T-helper 2 cell treated with Interferon-gamma antibody and Interleukin-4, amounts not matched to agents 100 ng/mL and 5 ng/mL, for 36 hours (primary cell): ENCODE measurements around the gene HOXD9. TPM values are rescaled to one million over a fixed set of nuclear protein-coding genes. Genes with fewer than 3 reads are reported as not detected.

Experiments
- intact Hi-C: fragments of 100-400 bp; cut with micrococcal nuclease; formaldehyde crosslinking; loops from one replicate; pipeline ENCODE4 v1.15.1; 2023
- total RNA-seq: library from RNA; stranded (reverse); gene quantifications from 2 replicates; pipeline ENCODE4 v1.2.3, GENCODE V29; 2022

Gene HOXD9
- total RNA-seq, 1 donor from 2014 or later, result not detected

DNA sequence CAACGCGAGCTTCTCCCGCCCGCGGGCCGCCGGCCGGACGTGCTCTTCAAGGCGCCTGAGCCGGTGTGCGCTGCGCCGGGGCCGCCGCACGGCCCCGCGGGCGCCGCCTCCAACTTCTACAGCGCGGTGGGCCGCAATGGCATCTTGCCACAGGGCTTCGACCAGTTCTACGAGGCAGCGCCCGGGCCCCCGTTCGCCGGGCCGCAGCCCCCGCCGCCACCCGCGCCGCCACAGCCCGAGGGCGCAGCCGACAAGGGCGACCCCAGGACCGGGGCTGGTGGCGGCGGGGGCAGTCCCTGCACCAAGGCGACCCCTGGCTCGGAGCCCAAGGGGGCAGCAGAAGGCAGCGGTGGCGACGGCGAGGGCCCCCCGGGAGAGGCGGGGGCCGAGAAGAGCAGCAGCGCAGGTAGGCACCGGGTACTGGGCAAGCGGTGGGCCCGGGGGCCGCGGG lies 14.8 kb upstream of the HOXD9 start:
- intact Hi-C loops, result loop anchor here (2.0 kb wide), 1 partner anchor 13 kb away; no protein-coding TSS in a partner anchor

DNA sequence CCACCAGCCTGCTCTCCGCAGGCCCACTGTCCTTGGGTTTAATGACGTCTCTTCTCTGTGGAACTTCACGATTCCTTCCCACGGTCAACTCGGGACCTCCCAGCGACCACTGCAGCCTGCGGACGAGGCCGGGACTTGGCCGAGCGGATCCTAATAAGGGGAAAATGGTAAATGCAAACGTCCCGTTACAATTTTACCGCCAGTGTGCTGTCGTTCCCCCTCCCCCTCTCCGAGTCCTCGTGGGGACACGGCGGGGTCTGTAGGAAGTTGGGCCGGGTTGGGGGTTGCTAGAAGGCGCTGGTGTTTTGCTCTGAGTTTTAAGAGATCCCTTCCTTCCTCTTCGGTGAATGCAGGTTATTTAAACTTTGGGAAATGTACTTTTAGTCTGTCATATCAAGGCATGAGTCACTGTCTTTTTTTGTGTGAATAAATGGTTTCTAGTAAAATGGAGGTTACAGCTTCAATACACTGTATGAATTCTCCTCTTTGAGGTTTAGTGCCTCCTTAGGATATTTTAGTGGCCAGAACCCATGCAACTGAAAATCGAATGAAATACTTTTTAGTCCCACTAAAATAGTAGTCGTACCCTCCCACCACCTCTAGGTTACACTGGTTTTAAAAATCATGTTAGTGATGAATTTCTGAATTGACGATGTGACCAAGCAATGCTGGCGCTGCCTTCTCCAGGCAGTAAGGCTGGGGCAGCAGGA lies 13.2 kb upstream of the HOXD9 start:
- intact Hi-C loops, result loop anchor here (2.0 kb wide), 1 partner anchor 15 kb away; no protein-coding TSS in a partner anchor

DNA sequence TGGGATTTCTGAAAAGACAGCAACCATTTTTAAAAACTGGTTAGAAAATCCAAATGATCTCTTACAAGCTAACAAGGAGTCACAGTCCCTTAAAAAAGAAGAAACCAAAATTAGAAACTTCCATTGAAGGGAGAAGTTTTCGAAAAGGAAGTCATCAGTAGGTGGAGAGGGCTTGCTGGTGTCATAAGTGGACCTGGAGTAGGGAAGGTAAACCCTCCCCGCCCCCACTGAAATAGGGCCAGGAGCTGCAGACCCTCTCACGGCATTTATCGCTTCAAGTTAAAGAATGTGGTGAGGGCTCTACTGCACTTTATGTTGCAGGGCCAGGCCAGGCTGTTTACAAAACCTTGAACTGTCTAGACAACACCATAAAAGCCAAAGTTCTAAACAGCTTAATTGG lies 12.6 kb upstream of the HOXD9 start:
- intact Hi-C loops, result loop anchor here (2.0 to 5.0 kb wide), 4 partner anchors 15 to 33 kb away; no protein-coding TSS in a partner anchor

DNA sequence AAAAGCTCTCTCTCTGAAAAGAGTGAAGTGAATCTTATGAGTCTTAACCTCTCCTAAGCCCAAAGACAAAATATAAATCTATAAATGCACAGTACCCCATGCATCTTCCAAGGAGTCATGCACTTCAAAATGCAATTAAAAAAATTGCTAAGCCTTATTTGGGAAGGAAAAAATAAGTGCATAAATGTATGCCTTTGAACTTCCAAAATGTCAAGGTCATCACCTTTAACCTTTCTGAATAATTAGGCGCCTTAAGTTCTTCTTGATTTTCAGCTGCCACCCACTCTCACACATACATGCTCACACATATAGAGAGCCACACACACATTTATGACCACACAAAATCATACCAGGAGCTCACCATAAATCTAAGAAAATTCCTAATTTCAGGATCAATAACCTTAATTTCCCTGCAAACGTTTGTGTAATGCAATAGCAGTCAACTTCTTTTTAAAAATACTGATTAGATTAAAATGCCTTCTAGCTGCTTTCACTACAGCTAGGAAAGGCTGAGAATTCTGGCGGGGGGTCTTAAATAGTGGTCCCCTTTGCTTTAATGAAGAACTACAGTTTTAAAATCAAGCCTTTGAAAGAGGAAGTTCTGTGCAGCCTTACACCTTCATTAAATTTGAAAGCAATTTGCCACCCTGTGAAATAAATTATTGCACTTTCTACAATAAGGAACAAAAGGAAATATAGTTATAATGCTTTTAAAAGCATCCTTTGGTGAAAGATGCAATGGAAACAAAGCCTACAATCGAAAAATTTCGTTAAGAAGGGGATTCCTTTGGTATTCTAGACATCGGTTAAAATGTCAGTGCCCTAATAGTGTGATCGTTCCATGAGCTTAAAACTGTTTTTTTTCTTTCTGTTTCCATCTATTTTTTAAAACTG lies 11.9 kb upstream of the HOXD9 start:
- intact Hi-C loops, result loop anchor here (2.0 to 5.0 kb wide), 3 partner anchors 20 to 33 kb away; no protein-coding TSS in a partner anchor

GRCh38 chr2:176111309-176111663 lies 11.2 kb upstream of the HOXD9 start:
- intact Hi-C loops, result loop anchor here (2.0 to 5.0 kb wide), 3 partner anchors 20 to 34 kb away; no protein-coding TSS in a partner anchor

GRCh38 chr2:176111846-176112374 lies 10.6 kb upstream of the HOXD9 start:
- intact Hi-C loops, result loop anchor here (2.0 to 5.0 kb wide), 3 partner anchors 19 to 35 kb away; no protein-coding TSS in a partner anchor

DNA sequence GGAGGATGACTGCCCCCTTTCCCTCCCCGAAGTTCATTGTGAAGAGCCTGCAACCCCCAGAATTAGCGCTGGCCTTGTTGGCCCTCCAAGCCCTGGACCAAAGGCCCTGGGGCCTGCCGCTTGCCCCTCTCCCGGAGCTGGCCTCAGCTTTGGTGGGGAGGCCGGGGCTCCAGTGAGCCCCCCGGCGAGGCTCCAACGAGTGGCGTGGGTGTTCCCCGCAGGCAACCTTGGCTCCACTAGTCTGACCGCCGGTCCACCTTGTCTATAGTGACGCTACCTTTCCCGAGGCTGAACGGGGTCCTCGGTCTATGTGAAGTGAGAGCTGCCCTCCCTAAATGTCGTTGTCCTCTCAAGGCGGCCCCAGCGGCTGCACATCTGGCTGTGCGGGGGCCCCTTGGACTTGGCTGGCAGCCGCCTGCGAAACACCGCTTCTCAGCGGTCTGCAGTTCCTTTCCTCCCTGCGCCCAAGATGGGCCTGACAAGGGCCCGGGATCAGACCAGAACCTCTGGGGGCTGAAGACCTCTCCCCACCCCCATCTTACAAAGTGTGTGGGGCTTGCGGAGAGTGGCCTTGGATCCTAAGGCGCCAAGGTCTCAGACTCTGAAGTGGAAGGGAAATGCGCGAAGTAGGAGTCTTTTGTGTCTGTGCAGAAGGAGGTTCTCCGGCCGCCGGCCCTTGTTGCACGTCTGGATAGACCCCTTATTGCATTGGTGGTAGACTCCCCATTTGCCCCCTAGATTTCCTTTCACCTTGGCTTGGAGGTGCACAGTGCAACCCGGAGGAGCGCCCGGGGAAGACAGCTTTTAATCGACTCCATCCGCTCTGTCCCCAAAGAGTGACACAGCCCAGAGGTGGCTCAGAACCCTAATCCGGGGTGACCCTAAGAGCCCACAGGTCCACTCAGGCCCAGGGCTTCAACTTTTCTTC lies 9.9 kb upstream of the HOXD9 start:
- intact Hi-C loops, result loop anchor here (5.0 kb wide), 1 partner anchor 35 kb away; no protein-coding TSS in a partner anchor

- intact Hi-C loops, result loop anchor here (5.0 kb wide), 1 partner anchor 37 kb away; no protein-coding TSS in a partner anchor
Observed at GRCh38 chr2:176114120-176114929, 8.2 kb upstream of the HOXD9 start.

- intact Hi-C loops, result loop anchor here (5.0 kb wide), 1 partner anchor 38 kb away; no protein-coding TSS in a partner anchor
Observed at GRCh38 chr2:176114930-176115625, 7.4 kb upstream of the HOXD9 start.

- intact Hi-C loops, result no loop called here
Observed at GRCh38 chr2:176115883-176116813, 6.4 kb upstream of the HOXD9 start, which contains the start of gene HOXD10. HOXD10 (plus strand) TSS chr2:176116778; CDS start chr2:176116834, 56 bp downstream.

DNA sequence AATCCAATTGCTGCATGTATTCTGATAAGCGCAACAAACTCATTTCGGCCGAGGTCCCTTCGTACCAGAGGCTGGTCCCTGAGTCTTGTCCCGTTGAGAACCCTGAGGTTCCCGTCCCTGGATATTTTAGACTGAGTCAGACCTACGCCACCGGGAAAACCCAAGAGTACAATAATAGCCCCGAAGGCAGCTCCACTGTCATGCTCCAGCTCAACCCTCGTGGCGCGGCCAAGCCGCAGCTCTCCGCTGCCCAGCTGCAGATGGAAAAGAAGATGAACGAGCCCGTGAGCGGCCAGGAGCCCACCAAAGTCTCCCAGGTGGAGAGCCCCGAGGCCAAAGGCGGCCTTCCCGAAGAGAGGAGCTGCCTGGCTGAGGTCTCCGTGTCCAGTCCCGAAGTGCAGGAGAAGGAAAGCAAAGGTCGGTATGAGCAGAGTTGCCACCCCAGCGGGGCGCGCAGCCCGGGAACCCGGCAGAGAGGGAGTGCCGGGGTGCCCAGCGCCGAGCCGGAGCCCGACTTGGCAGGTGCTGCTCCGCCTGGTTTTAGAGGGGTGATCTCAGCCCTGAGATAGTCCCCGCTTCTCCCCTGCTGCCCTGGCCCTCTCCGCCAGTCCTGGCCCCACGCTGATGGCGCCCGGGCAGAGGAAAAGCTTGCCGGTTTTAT lies 5.2 kb upstream of the HOXD9 start:
- intact Hi-C loops, result no loop called here

DNA sequence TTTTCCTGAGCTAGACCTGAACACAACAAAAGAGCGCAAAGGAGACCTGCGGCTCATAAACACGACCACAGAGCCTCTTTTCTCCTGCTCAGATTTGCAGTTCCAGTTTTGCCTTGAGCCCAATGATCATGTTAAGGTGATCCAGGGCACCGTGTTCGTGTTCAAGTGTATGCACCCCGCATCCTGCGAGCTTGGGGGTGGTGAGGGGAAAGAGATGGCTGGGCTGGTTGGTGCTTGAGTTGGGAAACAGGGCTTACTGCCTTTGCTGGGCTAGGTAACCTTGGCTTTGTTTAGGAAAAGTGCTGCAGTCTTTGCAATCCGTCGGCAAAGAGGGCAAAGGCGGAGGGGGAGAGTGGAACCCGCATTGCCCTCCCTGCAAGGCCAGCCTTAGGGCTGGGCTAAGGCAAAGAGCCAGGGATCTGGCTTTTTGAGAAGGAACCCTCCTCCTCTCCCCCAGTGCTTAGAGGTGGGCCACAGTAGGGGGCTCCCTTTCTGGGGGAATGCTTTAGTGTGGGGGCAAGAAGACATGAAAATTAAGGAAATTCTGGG lies 4.6 kb upstream of the HOXD9 start:
- intact Hi-C loops, result no loop called here

DNA sequence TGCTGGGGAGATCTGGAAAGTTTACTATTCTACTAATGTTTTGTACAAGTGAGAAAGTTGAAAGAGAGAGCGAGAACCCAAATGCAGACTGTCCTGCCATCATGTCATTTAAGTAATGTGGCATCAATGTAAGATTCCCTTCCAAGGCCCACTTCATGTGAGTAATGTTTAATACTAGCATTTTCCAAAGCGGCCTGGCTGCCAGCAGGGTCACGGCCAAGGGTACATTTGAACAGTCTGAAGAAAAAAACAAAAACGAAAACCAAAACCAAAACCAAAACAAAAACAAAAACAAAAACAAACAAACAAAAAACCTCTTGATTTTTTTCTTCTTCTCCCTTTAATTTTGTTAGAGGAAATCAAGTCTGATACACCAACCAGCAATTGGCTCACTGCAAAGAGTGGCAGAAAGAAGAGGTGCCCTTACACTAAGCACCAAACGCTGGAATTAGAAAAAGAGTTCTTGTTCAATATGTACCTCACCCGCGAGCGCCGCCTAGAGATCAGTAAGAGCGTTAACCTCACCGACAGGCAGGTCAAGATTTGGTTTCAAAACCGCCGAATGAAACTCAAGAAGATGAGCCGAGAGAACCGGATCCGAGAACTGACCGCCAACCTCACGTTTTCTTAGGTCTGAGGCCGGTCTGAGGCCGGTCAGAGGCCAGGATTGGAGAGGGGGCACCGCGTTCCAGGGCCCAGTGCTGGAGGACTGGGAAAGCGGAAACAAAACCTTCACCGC lies 3.7 kb upstream of the HOXD9 start:
- intact Hi-C loops, result no loop called here

DNA sequence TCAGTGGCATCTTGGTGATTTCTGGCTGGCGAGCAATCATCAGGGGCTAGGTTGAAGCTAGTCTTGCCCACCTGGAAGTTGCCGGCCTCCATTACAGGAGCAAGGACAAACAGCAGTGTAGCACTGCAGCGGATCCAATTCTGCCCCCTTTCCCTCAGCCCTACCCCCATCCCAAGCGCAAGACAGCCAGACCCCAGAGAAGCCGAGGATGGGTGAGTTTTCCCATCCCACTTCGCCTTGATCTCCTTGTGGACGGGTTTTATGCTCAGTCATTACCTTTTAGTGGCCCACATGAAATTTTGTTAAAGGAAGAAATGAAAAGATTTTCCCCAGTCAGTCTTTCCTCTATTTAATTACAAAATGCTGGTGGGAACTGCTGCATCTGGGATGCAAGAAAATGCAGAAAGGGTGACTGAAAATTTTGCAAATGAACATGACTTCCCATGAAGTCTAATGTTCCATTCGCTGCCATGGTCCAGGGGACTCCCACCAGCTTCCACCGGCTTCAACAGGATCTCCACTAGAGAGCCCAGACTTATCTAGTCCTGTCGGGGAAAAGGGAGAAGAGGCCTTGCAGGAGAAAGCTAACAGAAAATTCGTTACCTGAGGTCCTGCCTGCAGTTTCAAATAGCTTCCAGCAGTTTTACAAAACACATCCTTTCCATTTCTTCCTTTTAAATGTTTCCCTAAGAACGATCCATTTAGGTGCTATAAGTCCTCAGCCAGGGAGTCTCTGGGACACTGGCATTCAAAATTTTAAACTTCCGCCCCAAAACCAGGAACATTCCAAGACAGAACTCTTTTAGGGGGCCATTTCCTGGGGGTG lies 1.9 kb upstream of the HOXD9 start:
- intact Hi-C loops, result no loop called here
